Hematopoietic multipotent progenitor cell treated with erythropoietin and hydrocortisone succinate and interleukin-3 and kit ligand, for 4 days (in vitro differentiated cells): Measurements from ENCODE around the gene ZRANB1.

Experiments used
- DNase-seq: peaks from one replicate; pipeline ENCODE4 v3.0.0-alpha.2; 2015

ZRANB1 gene

DNA sequence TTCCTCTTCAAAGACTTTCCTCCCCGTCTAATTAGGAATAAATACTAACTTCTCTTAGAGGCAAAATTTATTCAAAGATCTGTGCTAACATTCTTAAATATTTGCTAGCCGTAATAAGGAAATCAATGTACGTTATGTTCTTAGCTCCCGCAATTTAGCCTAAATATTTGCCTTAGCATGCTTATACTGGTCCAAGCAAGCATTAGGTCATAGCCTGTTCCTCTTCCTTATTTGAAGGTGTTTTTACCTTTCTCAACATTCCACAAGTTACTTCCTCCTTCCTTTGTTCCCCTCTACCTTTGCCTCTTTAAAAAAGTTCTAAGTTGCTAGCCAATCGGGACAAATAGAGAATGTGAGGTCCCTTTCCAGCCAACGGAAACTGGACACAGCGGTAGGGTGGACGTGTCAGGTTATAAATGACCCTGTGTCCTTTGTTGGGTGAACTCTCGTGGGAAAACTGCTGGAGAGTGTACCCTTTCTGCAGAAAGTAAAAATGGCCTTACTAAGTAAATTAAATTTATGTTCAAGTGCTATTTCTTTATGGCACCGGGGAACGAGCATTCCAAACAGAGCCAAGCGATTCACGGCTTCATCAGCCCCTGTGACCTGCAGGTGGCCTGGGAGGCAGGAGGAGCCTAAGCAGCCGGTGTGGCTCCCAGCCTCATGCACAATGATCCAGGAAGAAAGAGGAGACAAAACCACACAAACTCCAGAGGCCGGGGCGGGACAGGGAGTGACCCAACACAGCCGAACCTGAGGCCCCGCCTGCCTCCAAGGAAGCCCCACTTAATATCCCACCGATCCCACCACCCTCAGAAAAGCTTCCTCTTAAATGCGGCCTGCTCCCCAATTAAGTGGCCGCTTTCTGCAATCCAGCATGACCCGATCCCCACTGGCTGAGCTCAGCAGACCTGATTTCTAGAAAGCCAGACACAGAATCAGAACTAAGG is 67.0 kb downstream of the ZRANB1 start:
- DNase-seq = no peak

DNA sequence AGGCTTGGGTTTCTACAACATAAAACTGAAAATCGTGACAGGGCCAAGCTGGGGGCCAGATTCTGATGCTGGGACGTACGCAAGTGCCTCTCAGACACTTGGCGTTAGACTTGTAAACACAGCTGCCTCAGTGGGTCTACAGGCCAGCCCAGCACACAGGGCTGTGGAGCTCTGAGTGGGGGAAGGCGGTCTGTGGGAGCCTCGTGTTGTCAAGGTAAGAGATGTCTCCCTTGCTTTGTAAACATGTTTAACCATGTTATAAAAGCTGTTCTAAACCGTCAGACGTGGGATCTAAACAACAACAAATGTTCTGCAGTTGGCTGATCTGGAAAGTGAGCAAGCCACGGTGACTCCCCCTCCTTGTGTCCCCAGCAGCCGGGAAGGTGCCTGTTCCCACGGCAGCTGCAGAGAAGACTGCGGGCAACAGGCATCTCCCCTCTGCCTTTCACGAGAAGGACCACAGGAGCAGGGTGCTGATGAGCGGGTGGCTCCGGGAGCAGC is 67.8 kb downstream of the ZRANB1 start:
- DNase-seq = no peak

DNA sequence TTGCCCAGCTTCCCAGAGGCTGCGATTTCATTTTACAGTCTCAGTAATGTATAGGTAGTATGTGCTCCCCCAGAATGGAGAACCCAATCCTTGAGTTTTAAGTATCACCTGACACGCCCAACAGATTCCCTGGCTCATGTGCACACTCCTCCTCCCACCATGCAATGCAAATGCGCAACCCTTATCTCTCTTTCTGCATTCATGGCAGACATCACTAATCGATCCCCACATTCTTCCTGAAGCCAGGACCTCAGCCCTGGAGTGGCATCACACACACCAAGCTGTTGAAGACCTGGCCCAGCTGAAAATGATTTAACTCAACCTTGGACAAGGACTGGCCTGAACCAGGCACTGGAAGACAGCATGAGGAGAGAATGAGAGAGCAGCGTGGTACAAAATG is 68.4 kb downstream of the ZRANB1 start:
- DNase-seq = peak; percentile 20

DNA sequence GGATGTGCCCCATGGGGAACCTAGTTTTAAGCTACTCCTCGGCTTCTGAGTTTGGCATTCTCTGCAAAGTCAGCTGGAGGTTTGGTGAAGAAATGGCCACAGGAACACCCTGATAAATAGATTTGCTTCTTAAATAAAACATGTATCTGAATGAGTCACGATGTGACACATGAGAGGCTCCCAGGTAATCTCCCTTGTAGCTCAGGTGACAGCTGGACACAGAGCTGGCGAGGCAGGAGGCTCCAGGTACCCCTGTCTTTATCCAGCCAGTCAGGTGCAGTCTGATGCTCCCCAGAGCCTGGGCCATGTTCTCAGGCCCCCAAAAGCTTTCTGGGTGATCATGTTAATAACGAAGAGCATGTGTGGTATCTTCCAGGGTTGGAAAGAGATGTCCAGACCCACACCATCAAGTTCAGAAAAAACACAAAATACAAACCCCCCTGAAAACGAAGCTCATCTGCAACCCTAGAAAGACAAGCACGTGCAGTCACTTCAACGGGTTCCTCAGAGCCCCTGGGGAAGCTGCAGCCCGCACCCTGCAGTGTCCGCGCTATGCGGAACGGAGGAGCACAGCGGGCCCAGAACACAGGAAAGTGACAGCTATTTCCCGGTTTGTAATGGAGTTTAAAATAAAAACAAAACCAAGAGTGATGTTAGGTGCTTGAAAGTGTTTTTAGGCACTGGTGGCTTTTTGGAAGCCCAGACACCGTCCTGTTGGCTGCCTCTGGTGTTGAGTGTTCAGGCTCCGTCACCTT is 69.4 kb downstream of the ZRANB1 start:
- DNase-seq = no peak

DNA sequence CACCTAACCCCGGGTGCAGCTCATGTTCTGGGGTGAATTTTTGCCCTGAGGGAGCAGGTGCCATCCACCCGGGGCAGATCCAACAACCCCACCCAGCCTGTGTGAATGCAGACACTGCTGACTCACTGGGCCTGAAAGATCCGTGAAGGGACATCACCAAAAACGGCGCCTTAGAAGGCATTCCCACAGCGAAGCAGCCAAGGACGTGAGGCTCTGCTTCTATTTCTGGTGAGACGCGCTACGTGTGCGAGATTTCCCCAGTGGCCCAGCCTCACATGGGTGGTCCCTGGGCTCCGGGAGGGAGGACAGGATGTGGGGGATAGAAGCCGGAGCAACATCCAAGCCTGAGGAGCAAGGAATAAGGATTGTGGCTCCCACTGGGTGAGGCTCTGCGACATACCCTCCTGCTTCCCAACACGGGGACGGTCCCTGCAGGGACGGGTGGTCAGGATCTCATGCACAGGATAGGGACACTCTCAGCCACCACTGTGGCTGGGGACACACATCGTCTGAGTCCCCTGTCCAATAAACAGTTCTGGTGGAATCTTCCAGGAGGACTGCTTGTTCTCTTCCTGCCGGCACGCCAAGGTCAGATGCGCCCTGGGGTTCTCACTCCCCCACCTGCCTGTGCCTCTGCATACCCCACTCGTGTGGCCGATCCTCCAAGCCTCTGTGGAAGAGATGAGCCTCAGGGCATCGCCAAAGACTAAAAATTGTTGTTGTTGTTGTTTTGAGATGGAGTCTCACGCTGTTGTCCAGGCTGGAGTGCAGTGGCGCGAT is 70.2 kb downstream of the ZRANB1 start:
- DNase-seq = no peak

DNA sequence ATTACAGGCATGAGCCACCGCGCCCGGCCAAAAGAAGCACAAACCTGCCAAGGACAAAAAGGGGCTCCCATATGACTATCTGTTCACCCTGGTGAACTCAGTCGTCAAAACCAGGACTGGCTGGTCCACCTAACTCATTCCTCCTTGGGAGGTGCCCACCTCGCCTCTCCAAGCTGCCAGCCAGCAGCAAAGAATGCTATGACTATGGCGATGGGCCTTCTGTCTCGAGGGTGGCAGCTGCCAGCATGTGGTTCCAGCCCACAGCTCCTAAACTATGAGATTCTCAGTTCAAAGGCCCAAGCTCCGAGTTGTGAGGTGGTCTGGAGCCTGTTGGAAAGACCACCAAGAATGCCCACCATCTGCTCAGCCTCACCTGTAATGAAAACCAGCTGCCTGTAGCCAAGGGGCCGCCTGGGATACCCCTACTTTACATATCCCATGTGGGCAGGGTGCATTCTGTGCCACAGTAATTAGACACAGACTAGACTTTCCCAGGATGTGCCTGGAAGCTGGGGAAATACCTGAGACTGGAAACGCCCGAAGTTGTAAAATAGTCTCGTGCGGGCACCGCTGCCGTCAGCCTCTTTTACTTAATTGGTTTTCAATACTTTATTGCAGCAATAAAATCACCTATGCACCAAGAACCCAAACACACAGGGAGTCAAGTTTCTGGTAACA is 71.1 kb downstream of the ZRANB1 start:
- no peak for DNase-seq

DNA sequence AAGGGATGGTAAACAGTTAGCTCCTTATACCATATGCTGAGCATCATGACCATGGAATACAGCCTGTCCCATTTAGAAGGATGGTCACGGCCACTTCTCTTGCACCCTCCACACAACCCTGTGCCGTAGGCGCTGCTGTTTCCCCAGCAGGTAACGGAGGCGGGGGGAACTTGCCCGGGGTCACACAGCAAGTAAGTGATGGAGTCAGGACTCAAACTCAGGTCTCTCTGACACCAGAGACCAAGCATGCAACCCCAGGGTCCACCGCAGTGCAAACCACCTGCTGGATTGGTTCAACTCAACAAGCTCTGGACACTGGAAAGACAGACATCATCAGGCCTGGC is 71.6 kb downstream of the ZRANB1 start:
- DNase-seq = no peak

DNA sequence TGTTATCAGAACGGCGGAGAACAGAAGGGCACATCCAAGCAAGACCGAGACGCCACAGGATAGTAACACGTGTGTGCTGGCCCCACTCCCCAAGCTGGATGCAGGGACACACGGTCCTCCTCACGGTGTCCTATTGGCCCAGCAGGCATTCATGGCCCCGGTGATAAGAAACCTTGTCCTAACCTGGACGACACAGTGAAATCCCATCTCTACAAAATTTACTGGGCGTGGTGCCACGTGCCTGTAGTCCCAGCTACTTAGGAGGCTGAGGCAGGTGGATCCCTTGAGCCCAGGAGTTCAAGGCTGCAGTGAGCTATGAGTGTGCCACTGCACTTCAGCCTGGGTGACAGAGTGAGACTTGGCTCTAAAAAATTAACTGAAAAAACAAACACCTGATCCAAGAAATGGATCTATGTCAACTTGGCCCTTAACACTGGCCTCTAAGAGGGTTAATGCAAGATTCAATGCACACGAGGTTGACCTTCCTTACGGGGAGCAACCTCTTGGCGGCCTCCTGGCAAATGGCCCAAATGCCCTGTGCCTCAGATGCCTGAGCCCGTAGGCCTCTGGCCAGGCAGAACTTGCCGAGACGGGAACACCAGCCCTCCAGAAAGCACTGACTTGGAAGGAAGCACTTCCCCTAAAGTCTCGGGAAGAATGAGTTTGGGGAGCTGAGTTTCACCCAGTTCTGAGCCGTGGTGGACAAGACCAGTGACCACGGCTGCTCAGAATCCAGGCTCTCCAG is 72.3 kb downstream of the ZRANB1 start:
- DNase-seq = peak; percentile 23

DNA sequence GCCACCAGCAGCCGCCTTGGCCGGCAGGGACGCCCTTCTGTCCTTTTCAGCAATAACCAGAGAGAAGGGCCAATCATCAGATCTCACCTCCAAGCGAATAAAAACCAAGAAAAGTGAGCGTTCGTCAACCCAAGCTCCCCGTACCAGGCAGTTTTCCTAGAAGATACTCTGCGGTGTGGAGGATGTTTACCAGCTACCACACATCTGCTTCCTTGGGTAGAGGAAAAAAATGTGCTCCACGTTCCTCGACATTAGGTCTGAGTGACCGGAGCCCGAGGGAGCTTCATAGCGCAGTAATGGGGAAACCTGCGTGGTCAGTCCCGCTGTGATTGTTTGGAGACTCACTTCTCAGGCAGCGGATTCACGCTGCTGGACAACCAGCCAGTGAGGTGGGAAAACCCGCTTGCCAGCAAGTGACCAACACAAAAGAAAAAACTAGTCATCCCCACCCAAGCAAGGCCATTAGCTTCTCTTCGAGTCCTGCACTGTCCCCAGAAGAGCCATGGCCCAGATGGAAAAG is 73.0 kb downstream of the ZRANB1 start:
- no peak for DNase-seq

DNA sequence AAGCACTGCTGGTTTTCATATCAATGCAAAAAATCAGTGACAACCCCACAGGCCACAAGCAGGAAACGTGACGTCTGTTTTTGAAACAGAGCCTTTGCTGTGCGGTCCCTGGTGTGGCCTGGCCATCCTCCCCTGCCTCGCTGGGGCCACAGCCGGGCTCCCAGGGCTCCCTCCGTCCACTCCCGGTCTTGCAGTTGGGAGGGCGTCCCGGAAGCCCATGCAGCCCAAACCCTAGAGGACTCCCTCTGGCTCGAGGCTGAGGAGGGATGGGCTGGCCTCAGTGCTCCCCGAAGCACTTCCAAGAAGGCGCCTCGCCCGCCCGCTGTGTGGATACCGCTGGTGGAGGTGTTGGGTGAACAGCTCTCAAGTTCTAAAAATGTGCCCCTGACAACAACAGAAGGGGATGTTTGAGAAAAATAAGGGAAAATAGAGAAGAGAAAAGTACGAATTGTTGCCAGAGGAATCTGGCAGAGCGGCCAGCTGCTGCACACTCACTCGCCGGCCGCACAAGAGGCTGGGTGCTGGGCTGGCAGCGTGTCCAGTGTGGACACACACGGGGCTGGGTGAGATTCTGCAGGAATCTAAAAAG is 73.5 kb downstream of the ZRANB1 start:
- peak; percentile 80 for DNase-seq

DNA sequence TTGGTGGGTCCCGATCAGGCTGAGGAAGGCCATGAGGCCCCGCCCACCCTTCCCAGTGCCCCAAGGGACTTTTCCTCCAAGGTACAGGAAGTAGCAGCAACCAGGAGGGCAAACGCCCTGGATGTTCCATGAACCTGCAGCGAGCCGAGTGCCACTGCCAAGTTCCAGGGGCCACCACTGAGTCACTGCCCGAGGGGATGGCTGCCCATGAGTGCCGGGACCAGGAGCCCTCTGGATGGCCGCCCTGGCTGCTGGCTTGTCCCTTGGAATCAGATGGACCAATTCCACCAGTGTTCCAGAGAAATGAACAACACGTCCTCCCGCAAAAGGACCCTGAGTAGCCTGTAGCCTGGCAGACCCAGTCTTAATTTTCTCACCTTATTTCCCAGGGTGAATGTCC is 74.2 kb downstream of the ZRANB1 start:
- DNase-seq = no peak

DNA sequence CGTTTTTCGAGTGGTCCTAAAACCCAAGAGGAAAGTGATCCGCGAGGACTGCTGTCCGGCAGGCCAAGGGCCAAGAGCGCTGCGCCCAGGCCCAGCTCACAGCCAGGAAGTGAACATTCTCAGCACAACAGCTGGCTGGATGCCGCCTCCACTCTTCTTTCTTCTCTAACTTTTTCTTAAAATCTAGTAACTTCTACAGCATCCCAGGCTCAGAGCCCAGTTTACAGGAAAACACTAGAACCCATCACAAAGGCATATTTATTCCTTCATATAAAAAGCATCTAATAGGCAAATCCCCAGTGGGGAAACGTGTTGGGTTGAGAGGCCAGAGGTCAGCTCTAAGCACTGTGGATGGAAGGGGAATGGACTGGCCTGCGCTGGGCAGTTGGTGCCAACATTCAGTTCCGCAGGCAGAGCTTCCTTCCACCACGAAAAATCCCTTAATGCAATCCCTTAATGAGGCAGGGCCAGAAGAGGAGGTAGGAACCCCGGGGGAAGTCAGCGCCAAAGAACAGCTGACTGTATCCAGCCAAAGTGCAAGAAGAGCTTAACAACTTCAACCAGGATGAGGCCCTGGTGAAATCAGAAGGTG is 74.8 kb downstream of the ZRANB1 start:
- DNase-seq = no peak

DNA sequence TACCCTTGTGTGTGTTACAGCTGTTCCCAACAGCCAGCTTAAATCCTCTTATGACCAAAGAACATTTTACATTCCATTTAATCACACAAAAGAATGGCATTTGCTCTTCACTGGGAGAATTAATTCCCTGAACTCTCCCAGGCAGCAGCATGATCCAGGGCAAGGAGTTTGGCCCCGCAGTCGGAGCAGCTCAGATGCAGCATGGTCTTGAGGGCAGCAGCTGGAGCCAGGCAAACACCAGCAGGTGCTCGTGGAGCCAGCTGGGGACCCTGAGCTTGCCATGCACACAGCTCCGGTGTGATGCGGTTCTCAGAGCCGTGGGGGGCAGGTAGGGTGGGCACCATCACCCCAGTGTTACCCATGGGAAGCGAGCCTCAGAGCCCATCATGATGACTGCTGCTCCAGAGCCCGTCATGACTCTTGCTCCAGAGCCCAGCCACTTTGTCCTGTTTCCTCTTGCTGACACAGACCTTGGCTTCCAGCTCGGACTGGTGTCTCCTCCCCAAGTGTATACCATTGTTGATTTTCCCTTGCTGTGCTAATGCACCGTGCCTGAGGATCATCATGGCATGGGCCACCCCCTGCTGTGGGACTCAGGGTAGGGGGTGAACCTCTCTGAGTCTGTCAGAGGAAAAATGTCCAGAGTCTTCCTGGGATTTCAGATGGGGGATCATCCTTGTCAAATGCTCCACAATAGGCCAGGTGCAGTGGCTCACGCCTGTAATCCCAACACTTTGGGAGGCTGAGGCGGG is 75.8 kb downstream of the ZRANB1 start:
- DNase-seq = no peak

DNA sequence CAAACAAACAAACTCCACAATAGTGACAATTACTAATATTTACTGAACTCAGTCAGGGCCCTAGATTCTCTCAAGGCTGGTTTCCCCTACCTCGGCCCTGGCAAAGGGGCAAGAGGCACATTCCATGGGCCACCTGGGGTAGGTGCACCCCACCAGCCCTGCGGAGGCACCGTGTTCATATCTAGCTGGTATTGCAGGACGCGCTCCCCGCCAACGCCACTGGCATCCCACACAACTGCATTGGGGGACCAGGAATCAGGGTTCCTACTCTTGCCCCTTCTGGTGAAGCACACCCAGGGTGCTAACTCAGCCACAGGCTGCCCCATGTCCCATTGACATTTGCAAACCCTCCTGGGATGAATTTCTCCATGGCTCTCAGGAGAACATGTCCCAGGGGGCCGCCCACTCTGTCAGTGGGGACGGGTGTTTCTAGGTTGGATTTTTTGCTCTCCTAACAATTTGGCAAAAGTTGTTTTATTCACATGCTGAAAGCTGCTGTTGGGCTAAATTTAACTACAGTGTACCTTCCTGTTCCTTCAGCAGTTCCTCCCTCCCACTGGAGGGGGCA is 76.7 kb downstream of the ZRANB1 start:
- DNase-seq = peak; percentile 28

DNA sequence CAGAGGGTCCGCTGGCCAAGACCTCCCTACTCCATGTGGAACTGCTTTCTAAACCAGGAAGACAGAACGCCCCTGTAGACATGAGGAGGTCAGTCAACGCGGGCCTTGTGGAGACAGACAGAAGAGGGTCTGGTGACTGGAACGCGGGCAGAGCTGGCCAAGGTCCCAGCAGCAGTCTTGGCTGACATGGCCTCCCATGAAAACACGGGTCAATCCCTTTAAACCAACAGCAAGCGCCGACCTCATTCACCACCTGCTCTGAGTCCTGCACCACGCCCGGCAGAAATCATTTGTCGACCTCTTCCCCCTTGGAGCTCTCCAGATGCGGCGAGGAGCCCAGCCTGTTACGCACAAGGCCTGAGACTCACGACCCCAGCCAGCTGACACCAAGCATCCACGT is 78.5 kb downstream of the ZRANB1 start:
- DNase-seq = no peak

DNA sequence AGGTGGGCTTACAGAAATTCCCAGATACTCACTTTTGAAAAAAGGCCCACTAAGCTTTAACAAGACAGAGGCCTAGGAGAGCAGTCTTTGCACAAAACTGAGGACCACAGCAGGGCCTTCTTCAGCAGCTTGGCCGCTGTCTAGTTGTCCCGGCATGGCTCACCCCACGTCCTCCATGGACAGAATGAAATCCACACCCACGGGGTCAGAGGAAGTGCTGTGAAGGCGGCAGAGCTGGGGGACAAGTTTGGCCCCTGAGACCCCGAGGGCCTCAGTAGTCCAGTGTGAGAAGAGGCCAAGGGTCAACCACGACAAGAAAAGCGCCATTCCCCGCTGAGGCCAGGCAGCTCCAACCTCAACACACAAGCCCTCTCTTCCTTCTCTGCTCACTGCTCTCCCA is 78.9 kb downstream of the ZRANB1 start:
- no peak for DNase-seq

DNA sequence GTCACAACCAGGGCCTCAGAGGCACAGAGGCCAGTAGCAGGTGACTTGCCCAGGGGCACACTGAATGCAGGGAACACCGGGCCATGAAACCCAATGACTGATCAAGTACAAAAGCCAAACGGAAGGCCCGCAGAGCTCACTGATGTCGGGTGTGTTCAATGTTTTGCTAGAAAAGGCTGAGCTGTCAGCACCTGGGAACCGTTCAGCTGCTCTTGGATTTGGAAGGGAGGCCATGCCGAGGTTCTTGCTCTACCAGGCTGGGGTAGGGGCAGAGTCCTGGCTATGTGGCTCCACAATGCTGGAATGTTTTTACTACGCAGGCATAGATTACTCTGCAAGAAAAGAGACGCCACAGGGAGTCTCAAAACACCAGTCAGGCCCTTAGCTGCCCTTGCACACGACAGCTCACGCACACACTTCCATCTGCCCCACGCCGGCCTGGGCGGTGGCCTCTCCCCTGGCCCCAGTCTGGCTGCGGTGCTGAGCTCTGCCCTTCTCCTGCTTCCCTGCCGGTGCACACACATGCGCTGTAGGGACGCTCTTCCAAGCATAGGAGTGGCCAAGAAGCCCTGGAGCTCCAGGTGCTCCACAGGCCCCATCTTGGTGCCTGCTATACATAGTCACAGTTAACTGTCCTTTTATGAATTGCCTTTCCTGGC is 79.9 kb downstream of the ZRANB1 start:
- DNase-seq = no peak

DNA sequence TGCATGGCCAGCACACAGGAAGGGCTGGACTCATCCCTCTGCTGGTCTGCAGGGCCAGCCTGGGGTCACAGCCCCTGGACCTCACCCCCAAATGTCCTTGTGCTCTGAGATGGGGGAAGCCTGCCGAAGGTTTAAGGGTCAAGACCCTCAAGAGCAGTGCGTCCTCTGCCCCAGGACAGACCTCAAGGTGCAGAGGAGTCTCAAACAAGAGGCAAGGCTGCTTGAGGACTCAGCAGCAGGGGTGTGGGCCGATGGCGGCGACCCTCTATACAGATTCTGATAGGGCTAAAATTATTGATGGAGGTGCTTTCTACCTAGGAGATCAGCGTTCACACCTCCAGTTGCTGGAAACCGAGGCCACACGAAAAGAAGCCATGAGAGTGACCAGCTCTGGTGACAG is 80.7 kb downstream of the ZRANB1 start:
- no peak for DNase-seq

DNA sequence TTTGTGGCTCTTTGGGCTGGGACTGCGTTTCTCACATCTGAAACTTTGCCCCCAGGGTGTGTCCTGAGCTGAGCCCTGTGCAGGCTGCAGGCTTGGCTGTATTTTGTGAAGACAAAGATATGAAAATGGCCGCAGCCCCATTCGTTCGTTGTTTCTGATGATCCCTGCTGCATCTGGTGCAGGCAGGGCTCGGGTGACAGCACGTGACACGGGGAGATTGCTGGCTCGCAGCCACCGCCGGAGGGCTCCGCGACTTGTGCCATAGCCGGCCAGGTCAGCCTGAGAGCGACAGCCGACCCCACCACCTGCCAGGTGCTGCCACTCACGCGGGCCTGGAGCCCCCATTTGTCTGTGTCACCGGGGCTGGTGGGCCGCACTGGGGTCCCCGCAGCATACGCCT is 81.3 kb downstream of the ZRANB1 start:
- no peak for DNase-seq
